ENCODE data around the gene BIRC6. TPM values are rescaled to one million over a fixed set of nuclear protein-coding genes. Genes with fewer than 3 reads are reported as not detected.
"Not testable (repeated sequence)": the region's sequence is repeated elsewhere in the genome, so short reads cannot be mapped to it uniquely, and the experiment has no call there.

Gene BIRC6
- polyA plus RNA-seq, 1 donor (not counting 4 experiments of a cell fraction or from before 2014, with no cell fraction given) = 57.0 TPM

DNA sequence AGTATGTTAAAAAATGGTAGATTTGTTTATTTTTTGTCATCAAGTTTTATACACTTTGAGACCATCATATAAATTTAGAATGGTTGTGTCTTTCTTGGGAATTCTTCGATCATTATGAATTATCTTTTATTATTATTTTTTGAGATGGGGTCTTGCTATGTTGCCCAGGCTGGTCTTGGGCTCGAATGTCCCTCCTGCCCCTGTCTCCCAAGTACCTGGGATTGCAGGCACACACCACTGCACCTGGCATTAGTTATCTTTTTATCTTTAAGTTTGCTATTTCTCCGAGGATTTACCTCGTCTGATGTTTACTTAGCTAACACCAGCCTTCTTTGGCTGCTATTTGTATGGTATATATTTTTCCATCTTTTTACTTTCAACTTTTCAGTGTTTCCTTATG is 100.0 kb downstream of the BIRC6 start:
- H3K9ac ChIP-seq (ENCODE audit: control insufficient read depth, extremely low read depth, insufficient read depth, low read length) = no peak overlapping the region
- peaks cover 0 to 2% of the 10 kb centered on the region in 2 experiments for H3K36me3 ChIP-seq (ENCODE audit: control insufficient read depth in 2 of 2, extremely low read depth in 1 of 2, insufficient read depth in 2 of 2, low read length in 2 of 2)
- no peaks in the 10 kb centered on the region for H3K27me3 ChIP-seq (ENCODE audit: control insufficient read depth, extremely low read depth, insufficient read depth, low read length)
- H3K9me3 ChIP-seq (ENCODE audit: control insufficient read depth, low read depth, low read length) = no peaks in the 10 kb centered on the region
- no peak overlapping the region for H3K4me2 ChIP-seq (ENCODE audit: control insufficient read depth, extremely low read depth, insufficient read depth, low read depth, low read length)
- no peaks in the 10 kb centered on the region for H4K20me1 ChIP-seq (ENCODE audit: control insufficient read depth, extremely low read depth, insufficient read depth, low read length)
- H3K4me1 ChIP-seq (ENCODE audit: control insufficient read depth, extremely low read depth, insufficient read depth, low read length) = no peaks in the 10 kb centered on the region
- no peak for FAIRE-seq
- H3K27ac ChIP-seq (ENCODE audit: control insufficient read depth, insufficient read depth, low read length) = no peak overlapping the region
- no peak for DNase-seq (ENCODE audit: low read depth, low spot score)
- H3K4me3 ChIP-seq (ENCODE audit: control insufficient read depth in 2 of 3, extremely low read depth in 1 of 3, insufficient read depth in 2 of 3, low read depth in 1 of 3, low read length in 3 of 3) = no peak overlapping the region
- H3K79me2 ChIP-seq (ENCODE audit: control insufficient read depth, insufficient read depth, low read length) = peaks cover 10% of the 10 kb centered on the region
- H2AFZ ChIP-seq (ENCODE audit: control insufficient read depth, low read length) = no peak overlapping the region
- dilution Hi-C loops (cut with MboI; ENCODE audit: extremely low pct_ligation_motif_present, low sequenced_read_pairs) = no loop called here
- TF ChIP-seq CTCF (optimal IDR thresholded peaks at IDR 0.05 in 1 of 3, IDR thresholded peaks at IDR 0.05 in 1 of 3, conservative IDR thresholded peaks at IDR 0.05 in 1 of 3; ENCODE audit: extremely low read depth in 1 of 3, insufficient read depth in 2 of 3, low read length in 3 of 3) (no peak), EZH2 (IDR thresholded peaks at IDR 0.05; ENCODE audit: low read length) (no peak)
- H3K9me1 ChIP-seq (ENCODE audit: control insufficient read depth, extremely low read depth, insufficient read depth, low read length) = no peaks in the 10 kb centered on the region

DNA sequence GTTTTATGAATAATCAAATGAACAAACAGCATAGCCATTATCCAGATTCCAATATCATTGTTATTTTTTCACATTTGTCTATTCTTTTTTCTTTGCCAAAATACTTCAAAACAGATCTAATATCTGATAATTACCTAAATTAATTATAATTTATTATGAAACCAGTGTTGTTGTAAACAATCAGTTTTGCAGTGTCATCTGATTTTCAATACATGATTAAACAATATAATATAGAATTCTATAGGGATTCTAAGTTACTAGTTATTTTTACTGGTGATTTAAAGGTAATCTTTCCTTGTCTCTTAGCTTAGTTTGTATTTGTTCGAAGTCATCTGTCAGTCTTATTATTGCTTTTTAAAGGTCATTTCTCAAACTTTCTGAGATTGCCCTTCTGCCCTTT is 101.0 kb downstream of the BIRC6 start:
- FAIRE-seq = no peak

GRCh38 chr2:32460861-32461260 is 104.0 kb downstream of the BIRC6 start:
- FAIRE-seq; dilution Hi-C loops (cut with MboI; ENCODE audit: extremely low pct_ligation_motif_present, low sequenced_read_pairs); H3K36me3 ChIP-seq (ENCODE audit: control insufficient read depth in 2 of 2, extremely low read depth in 1 of 2, insufficient read depth in 2 of 2, low read length in 2 of 2): not testable (repeated sequence)

More for the DNA sequence above, 101.0 kb downstream of the BIRC6 start:
- dilution Hi-C loops (cut with MboI; ENCODE audit: extremely low pct_ligation_motif_present, low sequenced_read_pairs) = no loop called here
- Histone ChIP-seq H3K9me3 (ENCODE audit: control insufficient read depth, low read depth, low read length) (no peaks in the 10 kb centered on the region), H3K4me1 (ENCODE audit: control insufficient read depth, extremely low read depth, insufficient read depth, low read length) (no peaks in the 10 kb centered on the region), H4K20me1 (ENCODE audit: control insufficient read depth, extremely low read depth, insufficient read depth, low read length) (no peaks in the 10 kb centered on the region), H3K27ac (ENCODE audit: control insufficient read depth, insufficient read depth, low read length) (no peak overlapping the region), H3K27me3 (ENCODE audit: control insufficient read depth, extremely low read depth, insufficient read depth, low read length) (no peaks in the 10 kb centered on the region), H2AFZ (ENCODE audit: control insufficient read depth, low read length) (no peak overlapping the region), H3K4me3 (ENCODE audit: control insufficient read depth in 2 of 3, extremely low read depth in 1 of 3, insufficient read depth in 2 of 3, low read depth in 1 of 3, low read length in 3 of 3) (no peak overlapping the region), H3K79me2 (ENCODE audit: control insufficient read depth, insufficient read depth, low read length) (peaks cover 10% of the 10 kb centered on the region), H3K9ac (ENCODE audit: control insufficient read depth, extremely low read depth, insufficient read depth, low read length) (no peak overlapping the region), H3K36me3 (ENCODE audit: control insufficient read depth in 2 of 2, extremely low read depth in 1 of 2, insufficient read depth in 2 of 2, low read length in 2 of 2) (no peaks in the 10 kb centered on the region), H3K9me1 (ENCODE audit: control insufficient read depth, extremely low read depth, insufficient read depth, low read length) (no peaks in the 10 kb centered on the region), H3K4me2 (ENCODE audit: control insufficient read depth, extremely low read depth, insufficient read depth, low read depth, low read length) (no peak overlapping the region)
- no peak for TF ChIP-seq CTCF (optimal IDR thresholded peaks at IDR 0.05 in 1 of 3, IDR thresholded peaks at IDR 0.05 in 1 of 3, conservative IDR thresholded peaks at IDR 0.05 in 1 of 3; ENCODE audit: extremely low read depth in 1 of 3, insufficient read depth in 2 of 3, low read length in 3 of 3)
- no peak for TF ChIP-seq EZH2 (IDR thresholded peaks at IDR 0.05; ENCODE audit: low read length)
- DNase-seq (ENCODE audit: low read depth, low spot score) = no peak

More at GRCh38 chr2:32460861-32461260, 104.0 kb downstream of the BIRC6 start:
- not testable (repeated sequence) for H3K9me1 ChIP-seq (ENCODE audit: control insufficient read depth, extremely low read depth, insufficient read depth, low read length); H4K20me1 ChIP-seq (ENCODE audit: control insufficient read depth, extremely low read depth, insufficient read depth, low read length); H3K4me3 ChIP-seq (ENCODE audit: control insufficient read depth in 2 of 3, extremely low read depth in 1 of 3, insufficient read depth in 2 of 3, low read depth in 1 of 3, low read length in 3 of 3); H3K4me1 ChIP-seq (ENCODE audit: control insufficient read depth, extremely low read depth, insufficient read depth, low read length); H3K9ac ChIP-seq (ENCODE audit: control insufficient read depth, extremely low read depth, insufficient read depth, low read length); H2AFZ ChIP-seq (ENCODE audit: control insufficient read depth, low read length); H3K4me2 ChIP-seq (ENCODE audit: control insufficient read depth, extremely low read depth, insufficient read depth, low read depth, low read length); H3K27me3 ChIP-seq (ENCODE audit: control insufficient read depth, extremely low read depth, insufficient read depth, low read length); H3K27ac ChIP-seq (ENCODE audit: control insufficient read depth, insufficient read depth, low read length); H3K9me3 ChIP-seq (ENCODE audit: control insufficient read depth, low read depth, low read length); DNase-seq (ENCODE audit: low read depth, low spot score)
- H3K79me2 ChIP-seq (ENCODE audit: control insufficient read depth, insufficient read depth, low read length) = peaks cover 10% of the 10 kb centered on the region
